GM18909 (cell line): ENCODE measurements around the gene IRF2.

Experiments
- ATAC-seq: cut with Tn5 transposase; IDR thresholded peaks from one replicate; pipeline ENCODE4 v1.9.1; 2021; ENCODE audit warnings: mild to moderate bottlenecking; ENCODE audit not compliant: unreplicated experiment, poor library complexity

The IRF2 gene

GRCh38 chr4:184375027-184375426, 99.3 kb downstream of the IRF2 start:
- ATAC-seq: no peak

GRCh38 chr4:184373886-184374405, 100.4 kb downstream of the IRF2 start:
- ATAC-seq: no peak

DNA sequence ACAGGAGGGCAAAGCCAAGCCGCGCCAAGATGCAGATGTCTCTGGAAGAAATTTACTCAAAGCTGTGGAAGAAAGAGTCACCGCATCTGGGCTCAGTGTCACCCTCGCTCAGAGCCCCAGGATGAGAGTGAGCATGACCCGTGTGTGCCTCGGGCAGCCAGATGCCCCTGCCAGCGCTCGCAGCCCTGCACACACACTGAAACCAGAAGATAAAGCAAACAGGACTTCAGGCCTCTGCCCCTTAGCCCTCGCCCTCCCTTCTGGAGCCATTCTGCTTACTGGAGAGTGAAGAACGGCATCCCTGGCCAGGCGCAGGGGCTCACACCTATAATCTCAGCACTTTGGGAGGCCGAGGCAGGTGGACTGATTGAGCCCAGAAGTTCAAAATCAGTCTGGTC, 103.0 kb downstream of the IRF2 start:
- ATAC-seq: no peak

- ATAC-seq: no peak
Observed at GRCh38 chr4:184370711-184371389, 103.5 kb downstream of the IRF2 start.

DNA sequence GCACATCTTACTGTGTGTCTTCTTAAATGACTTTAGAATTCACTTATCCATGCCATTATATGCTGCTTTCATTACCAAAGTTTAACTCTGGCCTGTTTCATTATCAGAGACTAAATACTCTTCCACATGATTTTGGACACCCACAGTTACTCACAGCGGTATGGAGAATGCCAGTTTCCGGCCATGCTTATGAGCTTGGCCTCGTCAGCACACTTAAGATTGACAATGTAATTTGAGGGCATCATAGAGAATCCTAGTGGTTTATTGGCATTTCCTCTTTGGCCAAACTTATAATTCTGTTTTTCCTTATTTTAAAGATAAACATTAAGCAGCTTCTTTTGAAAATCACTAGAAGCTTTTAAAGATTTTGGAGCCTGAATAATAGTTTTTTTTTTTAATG, 104.5 kb downstream of the IRF2 start:
- ATAC-seq: no peak

DNA sequence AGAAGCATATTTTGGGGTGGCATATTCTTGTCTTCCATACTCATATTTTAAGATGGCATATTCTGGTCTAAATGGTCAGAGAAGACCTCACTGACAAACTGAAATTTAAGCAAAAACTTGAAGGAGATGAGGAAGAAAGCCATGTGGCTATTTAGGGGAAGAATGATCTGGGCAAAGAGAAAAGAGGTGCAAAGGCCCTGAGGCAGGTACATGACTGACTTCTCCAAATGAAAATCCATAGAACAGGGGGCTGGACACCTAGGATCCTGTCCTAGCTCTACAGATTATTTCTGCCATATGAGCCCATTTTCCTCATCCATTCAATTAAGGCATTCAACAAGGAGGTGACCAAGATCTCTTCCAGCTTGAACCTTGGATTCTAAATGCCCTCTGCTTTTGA, 105.6 kb downstream of the IRF2 start:
- no peak for ATAC-seq

DNA sequence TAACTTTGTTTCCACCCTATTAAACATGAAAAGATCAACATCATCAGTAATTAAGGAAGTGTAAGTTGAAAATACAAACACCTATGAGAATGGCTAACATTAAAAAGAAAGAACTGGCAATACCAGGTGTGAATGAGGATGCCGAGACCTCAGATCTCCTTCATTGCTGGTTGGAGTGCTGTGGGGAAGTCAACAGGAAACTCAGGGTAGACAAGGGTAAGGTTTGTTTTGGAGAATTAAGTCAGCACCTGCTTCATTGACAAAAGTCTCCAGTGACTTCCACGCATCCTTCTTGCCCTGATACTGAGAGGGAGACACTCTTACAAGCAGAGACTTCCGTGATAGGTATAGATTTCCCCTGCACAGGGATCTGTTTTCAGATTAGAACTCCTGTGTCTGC, 106.1 kb downstream of the IRF2 start:
- no peak for ATAC-seq

GRCh38 chr4:184364100-184364921, 110.0 kb downstream of the IRF2 start:
- ATAC-seq: peak; percentile 93

DNA sequence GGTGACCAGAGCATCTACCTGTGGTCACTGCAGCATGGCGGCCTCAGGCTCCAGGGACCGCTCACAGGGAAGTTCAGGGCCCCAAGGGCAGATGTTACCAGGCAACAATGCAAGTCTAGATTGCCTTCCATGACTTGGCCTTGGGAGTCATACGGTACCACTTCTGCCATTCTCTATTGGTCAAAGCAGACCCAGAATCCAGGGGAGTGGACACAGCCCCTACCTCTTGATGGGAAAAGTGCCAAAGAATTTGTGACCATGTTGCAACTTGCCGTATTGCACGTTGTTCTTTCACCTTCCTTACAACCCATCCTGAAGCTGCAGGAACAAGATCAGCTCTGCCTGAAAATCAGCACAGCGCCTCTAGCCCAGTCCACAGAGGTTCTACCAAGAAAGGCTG, 111.1 kb downstream of the IRF2 start:
- no peak for ATAC-seq

DNA sequence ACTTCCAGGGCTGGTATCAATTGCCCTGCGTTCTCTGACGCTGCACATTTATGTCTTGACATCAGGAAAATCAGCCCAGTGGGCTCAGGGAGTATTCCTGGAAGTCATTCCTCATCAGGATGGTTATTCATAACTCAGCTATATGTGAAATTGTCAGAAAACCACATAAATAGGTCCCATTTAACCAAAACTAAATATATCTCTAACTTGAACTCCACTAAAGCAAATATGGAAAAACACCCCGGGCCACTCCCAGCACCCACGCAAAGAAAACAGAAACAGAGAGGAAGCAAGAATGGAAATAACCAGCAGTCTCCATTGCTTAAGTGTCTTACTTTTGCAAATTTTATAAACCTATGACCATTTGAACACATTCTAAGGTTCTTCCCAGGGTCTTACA, 112.0 kb downstream of the IRF2 start:
- no peak for ATAC-seq

DNA sequence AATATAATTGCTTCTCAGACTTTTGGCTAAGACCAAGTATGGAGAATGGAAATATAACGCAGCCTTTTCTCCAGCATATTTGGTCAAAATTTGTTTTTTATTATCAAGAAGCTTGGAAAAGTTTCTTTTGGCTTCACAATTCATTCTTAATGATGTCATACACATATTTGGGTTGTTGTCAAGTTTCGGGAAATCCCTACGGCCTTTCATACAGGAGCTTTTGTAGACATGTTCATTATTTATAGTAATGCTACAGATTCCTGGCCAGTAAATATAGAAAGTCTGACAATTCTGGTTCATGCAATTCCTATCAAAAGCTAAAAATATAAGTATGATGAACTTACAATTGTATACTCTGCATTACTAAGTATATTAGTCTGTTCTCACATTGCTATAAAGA, 112.9 kb downstream of the IRF2 start:
- no peak for ATAC-seq

- no peak for ATAC-seq
Observed at GRCh38 chr4:184359888-184360287, 114.5 kb downstream of the IRF2 start.

DNA sequence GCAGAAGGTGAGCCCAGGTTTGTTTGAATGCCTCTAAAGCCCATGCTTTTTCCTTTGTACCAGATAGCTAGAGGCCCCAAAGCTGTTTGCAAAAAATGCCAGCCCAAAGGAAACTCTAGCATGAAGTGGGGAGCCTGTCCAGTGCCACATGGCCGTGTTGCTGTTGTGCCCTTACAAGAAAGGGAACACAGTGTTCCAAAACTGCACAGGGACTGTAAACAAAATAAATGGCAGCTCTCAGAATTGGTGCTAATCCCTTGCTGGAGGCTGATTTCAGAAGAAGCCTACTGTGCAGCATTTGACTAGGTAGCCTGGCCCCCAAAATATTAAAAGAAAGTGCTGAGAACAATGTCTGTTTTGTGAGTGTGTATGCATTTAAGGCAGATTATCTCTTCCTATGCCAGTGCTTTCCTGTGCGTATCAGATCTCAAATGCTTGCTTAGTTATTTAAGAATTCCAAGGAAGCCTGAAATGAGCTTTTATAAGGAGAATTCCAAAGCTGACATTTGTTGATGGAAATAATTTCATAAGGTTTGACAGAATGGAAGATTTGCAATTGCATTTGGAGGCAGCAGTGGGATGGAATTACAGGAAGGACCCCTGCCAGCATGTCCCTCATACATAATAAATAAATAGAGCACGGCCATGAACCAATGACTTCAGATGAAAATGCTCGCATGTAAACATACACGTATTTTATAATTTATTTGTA, 115.7 kb downstream of the IRF2 start:
- no peak for ATAC-seq

DNA sequence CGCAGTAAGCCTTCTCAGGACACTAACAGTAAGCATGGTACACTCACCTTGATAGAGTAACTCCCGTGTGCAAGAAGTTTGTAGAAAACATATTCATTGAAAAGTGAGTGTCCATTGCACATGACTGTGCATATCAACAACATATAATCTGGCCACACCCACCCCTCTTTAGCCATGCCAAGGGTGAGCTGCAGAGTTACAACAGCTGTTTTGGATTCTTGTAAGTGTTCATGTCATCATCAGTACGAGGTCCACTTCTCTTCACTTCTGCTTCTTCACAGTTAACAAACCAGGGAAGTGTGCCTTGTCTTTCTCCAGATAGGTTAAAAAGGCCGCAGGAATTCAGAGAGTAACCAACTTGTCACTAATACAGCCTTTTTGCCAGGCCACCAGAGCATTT, 116.6 kb downstream of the IRF2 start:
- ATAC-seq: no peak

- no peak for ATAC-seq
Observed at GRCh38 chr4:184357165-184357564, 117.2 kb downstream of the IRF2 start.

- ATAC-seq: no peak
Observed at GRCh38 chr4:184356366-184356765, 118.0 kb downstream of the IRF2 start.

DNA sequence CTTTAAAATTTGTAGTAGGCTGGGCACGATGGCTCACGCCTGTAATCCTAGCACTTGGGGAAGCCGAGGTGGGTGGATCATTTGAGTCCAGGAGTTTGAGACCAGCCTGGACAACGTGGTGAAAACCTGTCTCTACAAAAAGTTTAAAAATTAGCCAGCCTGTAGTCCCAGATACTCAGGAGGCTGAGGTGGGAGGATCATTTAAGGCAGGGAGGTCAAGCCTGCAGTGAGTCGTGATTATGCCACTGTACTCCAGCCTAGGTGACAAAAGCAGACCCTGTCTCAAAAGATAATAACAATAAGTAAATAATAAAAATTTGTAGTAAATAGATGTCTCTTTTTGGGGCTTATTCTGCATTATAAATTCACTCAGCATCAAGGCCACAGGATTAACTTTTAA, 118.5 kb downstream of the IRF2 start:
- no peak for ATAC-seq

GRCh38 chr4:184355111-184355604, 119.2 kb downstream of the IRF2 start:
- peak; percentile 46 for ATAC-seq

- ATAC-seq: no peak
Observed at GRCh38 chr4:184352891-184353290, 121.5 kb downstream of the IRF2 start.

DNA sequence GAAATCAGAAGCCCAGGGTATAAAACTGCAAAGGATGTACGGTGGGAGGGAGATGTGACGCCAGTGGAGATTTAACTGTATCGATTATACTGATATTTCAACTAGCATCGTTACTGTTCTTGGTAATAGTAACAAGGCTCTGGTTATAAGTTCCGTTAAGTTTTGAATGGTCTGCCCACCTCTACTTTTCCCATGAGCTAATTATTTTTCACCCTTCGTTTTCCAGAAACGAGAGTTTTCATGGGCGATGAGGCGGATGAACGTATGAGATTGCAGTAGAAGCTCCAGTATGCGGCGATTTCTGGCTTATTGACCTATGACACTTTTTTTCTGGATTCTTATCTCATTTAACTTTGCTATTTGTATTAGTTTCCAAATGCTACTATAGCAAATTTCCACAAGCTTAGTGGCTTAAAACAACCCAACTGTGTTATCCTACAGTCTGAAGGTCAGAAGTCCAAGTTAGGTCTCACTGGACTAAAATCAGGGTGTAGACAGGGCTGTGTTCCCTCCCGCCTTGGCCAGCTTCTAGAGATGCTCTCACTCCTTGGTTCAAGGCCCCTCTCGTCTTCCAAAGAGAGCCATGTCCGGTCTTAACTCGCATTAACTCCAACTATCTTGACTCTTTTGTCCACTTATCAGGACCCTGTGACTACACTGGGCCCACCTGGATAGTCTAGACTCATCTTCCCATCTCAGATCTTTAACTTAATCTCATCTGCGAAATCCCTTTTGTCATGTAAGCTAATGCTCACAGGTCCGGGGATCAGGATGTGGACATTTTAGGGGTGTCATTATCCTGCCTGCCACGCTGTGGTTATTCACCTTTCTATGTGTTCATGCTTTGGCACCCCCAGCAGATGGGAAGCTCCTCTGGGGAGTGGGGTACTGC, 122.5 kb downstream of the IRF2 start:
- ATAC-seq: no peak
